GM21515 (cell line): ENCODE data around the gene SLC43A3.
"Not testable (repeated sequence)": the region's sequence is repeated elsewhere in the genome, so short reads cannot be mapped to it uniquely, and the experiment has no call there.

Experiments used
- ATAC-seq: cut with Tn5 transposase; IDR thresholded peaks from one replicate; pipeline ENCODE4 v1.9.1; 2021; ENCODE audit not compliant: unreplicated experiment

Gene SLC43A3

DNA sequence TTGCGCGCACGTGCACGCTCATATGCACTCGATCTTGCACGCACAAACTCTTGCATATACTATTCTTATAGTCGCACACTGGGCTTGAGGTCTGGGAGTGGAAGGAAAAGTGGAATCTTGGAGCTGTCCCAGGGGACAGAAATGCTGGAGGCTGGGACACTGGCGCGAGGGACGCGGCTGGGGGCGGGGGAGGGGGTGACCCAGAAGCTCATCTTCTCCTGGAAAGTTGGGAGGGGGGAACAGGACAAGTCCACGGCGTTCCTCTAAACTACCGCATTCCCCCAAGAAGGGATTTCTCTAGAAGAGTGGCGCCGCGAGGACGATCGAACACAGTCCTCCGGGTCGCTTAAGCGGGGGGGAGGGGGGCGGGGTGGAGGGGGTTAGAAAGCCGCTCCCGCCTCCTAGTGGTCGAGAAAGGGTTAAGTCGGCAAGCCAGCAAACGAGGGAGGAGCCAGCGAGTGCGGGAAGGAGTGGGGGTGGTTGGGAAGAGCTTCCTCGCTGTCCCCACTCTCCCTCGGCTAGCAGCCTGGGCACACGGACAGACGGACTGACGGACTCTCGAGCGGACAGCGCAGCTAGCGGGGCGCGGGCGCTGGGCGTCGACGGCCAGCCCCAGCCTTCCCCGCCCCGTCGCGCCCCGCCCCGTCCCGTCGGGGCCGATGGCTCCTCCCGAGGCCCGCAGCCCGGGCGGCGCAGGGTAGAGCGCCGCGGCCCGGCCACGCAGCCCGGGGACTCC, 33.3 kb upstream of the SLC43A3 start, which contains the start of gene RTN4RL2:
Gene RTN4RL2 (plus strand): TSS at position 507 of the 736 bp plus-strand sequence. CDS start 338 bp downstream, outside the sequence.
- ATAC-seq: no peak

- no peak for ATAC-seq
Measured at GRCh38 chr11:57459164-57460021, 32.5 kb upstream of the SLC43A3 start.

GRCh38 chr11:57458410-57459163, 31.7 kb upstream of the SLC43A3 start:
- ATAC-seq: no peak

- no peak for ATAC-seq
Measured at GRCh38 chr11:57458060-57458409, 31.1 kb upstream of the SLC43A3 start.

DNA sequence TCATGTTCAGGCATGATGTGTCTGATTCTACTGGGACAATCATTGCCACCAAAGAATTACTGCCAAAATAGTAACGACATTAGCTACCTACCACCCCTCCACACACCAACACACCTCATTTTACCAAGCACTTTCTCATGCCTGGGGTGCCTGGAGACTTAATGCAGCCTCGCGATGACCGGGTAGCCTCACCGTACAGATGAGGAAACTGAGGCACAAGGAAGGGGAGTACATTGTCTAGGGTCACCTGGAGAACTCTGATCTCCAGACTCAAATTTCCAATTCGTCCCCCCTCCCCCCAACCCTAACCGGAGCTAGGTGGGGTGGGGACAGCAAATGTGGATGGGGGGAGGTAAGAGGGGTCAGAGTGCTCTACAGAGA, 30.7 kb upstream of the SLC43A3 start:
- ATAC-seq: peak; percentile 21

DNA sequence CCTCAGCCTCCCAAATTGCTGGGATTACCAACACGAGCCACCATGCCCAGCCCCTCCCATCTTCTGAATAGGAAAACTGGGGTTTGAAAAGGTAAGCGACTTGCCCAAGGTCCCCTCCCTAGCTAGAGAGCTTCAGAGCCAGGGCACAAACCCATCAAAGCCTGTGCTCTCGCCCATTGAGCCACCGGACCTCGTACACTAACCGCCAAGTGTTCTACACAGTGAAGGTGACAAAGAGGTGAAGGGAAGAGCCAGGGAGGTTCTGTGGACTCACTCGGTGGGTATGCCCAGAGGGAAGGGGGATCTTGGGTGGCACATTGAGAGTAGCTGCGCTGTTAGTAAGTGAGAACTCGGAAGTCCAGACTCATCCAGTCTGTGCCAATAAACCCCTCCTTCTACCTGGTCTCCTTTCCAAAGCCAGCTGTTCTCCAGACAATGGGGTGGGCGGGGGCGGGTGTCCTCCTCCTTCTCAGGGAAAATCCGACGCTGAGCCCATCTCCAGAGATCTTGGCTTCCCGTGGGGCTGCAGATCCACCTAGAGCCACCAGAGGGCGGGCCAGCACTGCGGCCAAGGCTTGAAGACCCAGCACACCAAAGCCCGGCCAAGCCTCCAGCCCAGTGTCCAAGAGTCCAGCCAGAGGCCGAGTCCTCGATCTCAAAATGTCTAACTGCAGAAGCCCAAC, 30.2 kb upstream of the SLC43A3 start:
- peak; percentile 63 for ATAC-seq

DNA sequence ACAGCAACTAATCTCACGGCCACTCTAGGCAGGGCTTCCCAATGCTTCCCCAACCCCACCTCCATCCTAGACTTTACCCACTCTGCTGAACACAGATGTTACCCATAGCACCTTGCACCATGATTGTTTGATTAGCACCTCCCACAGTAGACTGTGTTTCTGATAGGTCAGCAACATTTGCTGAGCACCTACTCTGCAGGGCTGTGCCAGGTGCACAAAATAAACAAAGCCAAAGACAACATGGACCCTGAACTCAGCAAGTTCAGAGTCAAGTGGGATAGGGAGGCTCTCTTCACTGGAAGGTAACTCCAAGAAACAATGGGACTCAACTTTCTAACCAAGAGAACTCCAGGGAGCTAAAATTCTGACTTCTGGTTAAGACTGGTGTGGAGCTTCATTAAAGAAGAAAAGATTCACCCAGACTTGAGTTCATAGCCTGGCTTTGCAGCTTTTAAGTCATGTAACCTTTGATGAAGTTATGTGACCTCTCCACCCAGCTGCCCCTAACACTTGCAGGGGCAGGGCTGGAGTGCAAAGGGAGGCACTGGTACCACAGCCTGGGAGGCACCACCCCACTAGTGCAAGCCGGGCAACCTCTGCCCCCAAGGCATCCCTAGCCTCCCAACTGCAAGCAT, 26.7 kb upstream of the SLC43A3 start:
- ATAC-seq: no peak

DNA sequence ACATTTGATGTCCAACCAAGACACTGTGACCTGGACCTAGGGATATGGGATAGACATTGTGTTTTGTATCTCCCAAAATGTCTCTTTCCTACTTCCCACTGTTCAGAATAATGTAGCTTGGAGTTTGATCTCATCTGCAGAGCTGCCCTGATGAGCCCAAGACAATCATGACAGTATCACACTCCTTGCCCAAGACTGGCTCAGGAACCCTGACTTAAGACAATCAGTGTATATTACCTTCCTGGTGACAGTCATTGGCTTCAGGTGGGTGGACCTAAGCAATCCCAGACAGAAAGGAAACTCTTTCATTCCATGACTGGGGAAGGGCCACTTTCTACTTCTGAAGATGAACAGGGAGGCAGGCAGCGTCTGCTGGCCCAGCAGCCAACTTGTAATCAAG, 19.1 kb upstream of the SLC43A3 start:
- ATAC-seq: no peak

- ATAC-seq: not testable (repeated sequence)
Measured at GRCh38 chr11:57445122-57445394, 18.1 kb upstream of the SLC43A3 start.

DNA sequence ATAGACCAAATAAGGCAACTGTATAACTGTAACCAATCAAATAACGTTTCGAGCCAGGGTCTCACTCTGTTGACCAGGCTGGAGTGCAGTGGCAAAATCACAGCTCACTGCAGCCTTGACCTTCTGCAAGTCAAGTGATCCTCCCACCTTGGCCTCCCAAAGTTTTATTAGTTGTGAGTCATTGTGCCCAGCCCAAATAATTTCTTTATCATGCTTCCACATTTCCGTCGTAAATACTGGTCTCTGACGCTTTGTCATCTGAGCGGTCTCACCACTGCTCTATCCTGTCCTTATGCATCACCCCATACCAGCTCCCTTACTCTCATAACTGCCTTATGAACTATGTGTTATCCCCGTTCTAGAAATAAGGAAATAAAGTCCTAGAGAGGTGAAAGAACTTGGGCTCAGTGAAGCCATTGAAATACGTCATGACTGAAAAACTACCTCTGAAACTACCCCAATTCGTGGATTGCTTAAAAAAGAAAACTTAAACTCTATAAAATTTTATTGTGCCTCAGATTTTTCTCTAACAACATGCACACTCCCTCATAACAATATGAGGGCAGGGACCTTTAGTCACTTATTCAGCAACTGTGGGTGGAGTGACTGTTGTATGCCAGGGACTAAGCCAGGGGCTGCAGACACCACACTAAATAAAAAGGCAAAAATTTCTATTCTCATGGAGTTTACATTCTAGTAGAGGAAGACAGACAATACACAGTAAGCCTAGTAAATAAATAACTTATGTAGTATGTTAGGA, 17.6 kb upstream of the SLC43A3 start:
- ATAC-seq: no peak

DNA sequence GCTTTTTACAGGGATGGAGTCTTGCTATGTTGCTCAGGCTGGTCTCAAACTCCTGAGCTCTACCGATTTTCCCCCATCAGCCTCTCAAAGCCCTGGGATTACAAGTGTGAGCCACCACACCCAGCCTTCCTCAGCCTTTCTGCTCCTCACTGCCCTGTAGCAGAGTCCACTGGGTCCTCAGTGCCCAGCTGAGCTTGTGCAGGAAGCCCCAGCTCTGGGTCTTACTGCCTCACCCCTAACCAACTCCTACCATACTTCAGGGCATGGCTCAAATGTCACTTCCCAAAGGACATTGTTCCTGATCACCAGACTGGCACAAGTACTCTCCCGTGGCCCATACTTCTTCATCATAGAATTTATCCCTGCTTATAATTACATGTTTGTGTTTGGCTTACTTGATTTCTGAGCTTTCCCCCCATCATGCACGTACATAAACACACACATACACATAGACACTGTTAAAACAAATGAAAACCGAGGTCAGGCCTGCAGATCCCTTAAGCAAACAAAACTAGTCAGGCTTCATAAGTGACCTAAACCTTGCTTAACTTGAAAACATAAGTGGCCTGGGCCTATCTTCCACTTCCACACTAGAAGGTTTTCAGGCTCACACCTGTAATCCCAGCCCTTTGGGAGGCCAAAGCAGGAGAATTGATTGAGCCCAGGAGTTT, 14.0 kb upstream of the SLC43A3 start:
- ATAC-seq: no peak

- ATAC-seq: no peak
Measured at GRCh38 chr11:57439786-57440185, 12.9 kb upstream of the SLC43A3 start.

GRCh38 chr11:57438345-57439285, 11.7 kb upstream of the SLC43A3 start:
- ATAC-seq: no peak

GRCh38 chr11:57436031-57436430, 9.1 kb upstream of the SLC43A3 start:
- ATAC-seq: no peak

GRCh38 chr11:57434640-57435546, 8.0 kb upstream of the SLC43A3 start:
- ATAC-seq: no peak

DNA sequence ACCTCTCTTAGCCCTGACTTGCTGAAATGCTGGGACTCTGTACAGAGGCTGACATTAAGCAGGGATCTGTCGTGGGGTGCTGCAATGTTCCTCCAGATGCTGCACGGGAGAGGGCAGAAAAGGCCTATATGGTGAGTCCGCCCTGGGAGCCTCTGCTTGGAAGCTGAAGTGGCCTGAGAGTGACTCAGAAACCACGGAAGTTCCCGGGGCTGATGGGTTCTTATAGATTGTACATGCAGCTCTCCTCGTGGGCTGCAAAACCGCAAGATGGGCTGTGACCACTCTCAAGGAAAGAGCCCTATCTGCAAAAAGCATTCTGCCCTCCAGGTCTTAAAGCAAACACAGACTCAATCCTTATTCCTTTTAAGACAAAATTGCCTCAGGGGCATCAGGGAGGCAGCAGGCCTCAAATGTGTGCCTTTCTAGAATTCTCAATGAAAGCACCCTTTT, 5.8 kb upstream of the SLC43A3 start:
- no peak for ATAC-seq

DNA sequence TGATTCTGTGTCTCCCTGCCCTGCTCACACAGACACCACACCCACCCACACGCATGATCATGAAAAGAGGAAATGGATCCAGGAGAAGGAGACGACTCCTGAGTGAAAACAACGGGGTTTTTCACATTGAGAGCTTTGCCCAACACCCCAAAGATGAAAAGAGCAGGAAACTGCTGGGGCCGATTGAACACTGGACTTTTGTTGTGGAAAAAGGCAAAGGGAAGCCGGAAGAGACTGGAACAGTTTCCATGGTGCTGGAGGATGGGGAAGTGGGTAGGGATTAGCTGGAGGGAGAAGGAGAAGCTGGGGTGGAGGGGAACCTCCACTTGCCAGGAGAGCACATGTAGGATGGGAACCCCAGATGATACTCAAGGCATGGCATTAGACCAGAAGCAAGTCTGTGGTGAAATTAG, 5.2 kb upstream of the SLC43A3 start:
- no peak for ATAC-seq
